ENCODE data around the gene HSPA4.
"Not testable (repeated sequence)": the region's sequence is repeated elsewhere in the genome, so short reads cannot be mapped to it uniquely, and the experiment has no call there.

The HSPA4 gene

GRCh38 chr5:133051542-133052316 lies at the start of gene HSPA4:
TSS of gene HSPA4 (plus strand) at chr5:133052013. CDS start at chr5:133052251, 238 bp downstream.
- DNase-seq (ENCODE audit: low read depth, low spot score) = peak; percentile 86
- ChIA-PET POLR2A (interaction anchor here (0.5 to 1.8 kb wide), 7 partner anchors 13 to 89 kb away, joined by 3 to 5 read pairs (median 4); partner anchors contain the start of genes AFF4 and ZCCHC10), CTCF (interaction anchor here (0.6 to 0.8 kb wide), 2 partner anchors 11 to 232 kb away, joined by 3 read pairs; no protein-coding TSS in a partner anchor)
- peak within 1 kb of the TSS; percentile 97 for H3K4me3 ChIP-seq (ENCODE audit: low read depth, low read length)
- TF ChIP-seq CTCF (IDR thresholded peaks at IDR 0.05; ENCODE audit: insufficient read depth, low read length, missing control alignments) = no peak

GRCh38 chr5:133006653-133007052 lies 45.2 kb upstream of the HSPA4 start:
- ChIA-PET CTCF (no interaction called here), POLR2A (interaction anchor here (0.6 kb wide), 2 partner anchors 45 to 46 kb away, joined by 3 to 5 read pairs; partner anchors contain the start of gene HSPA4)
- no peak for DNase-seq (ENCODE audit: low read depth, low spot score)

GRCh38 chr5:133008455-133008854 lies 43.4 kb upstream of the HSPA4 start:
- H3K4me3 ChIP-seq (ENCODE audit: low read depth, low read length); DNase-seq (ENCODE audit: low read depth, low spot score); POLR2A ChIA-PET: not testable (repeated sequence)
- CTCF ChIA-PET = interaction anchor here (1.0 kb wide), 1 partner anchor 15 kb away, joined by 3 read pairs; no protein-coding TSS in a partner anchor

More at GRCh38 chr5:133006653-133007052, 45.2 kb upstream of the HSPA4 start:
- no peak for TF ChIP-seq CTCF (IDR thresholded peaks at IDR 0.05; ENCODE audit: insufficient read depth, low read length, missing control alignments)
- no peak overlapping the region for H3K4me3 ChIP-seq (ENCODE audit: low read depth, low read length)

GRCh38 chr5:133015466-133015865 lies 36.3 kb upstream of the HSPA4 start:
- POLR2A ChIA-PET = no interaction called here
- CTCF ChIA-PET = no interaction called here
- no peak for DNase-seq (ENCODE audit: low read depth, low spot score)

DNA sequence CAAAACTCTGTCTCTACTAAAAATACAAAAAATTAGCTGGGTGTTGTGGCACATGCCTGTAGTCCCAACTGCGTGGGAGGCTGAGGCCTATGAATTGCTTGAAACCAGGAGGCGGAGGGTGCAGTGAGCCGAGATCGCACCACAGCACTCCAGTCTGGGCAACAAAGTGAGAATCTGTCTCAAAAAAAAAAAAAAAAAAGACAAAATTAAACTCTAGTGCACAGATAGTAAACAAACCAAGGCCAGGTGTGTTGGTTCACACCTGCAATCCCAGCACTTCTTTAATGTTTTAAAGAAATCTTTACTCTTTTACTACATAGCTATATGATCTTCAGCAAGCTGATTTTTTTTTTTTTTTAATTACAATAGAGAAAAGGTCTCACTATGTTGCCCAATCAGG lies 33.8 kb upstream of the HSPA4 start:
- POLR2A ChIA-PET = no interaction called here
- DNase-seq (ENCODE audit: low read depth, low spot score) = no peak
- H3K4me3 ChIP-seq (ENCODE audit: low read depth, low read length) = no peak overlapping the region
- CTCF ChIA-PET = no interaction called here
- no peak for TF ChIP-seq CTCF (IDR thresholded peaks at IDR 0.05; ENCODE audit: insufficient read depth, low read length, missing control alignments)

More at GRCh38 chr5:133015466-133015865, 36.3 kb upstream of the HSPA4 start:
- no peak overlapping the region for H3K4me3 ChIP-seq (ENCODE audit: low read depth, low read length)
- TF ChIP-seq CTCF (IDR thresholded peaks at IDR 0.05; ENCODE audit: insufficient read depth, low read length, missing control alignments) = no peak

DNA sequence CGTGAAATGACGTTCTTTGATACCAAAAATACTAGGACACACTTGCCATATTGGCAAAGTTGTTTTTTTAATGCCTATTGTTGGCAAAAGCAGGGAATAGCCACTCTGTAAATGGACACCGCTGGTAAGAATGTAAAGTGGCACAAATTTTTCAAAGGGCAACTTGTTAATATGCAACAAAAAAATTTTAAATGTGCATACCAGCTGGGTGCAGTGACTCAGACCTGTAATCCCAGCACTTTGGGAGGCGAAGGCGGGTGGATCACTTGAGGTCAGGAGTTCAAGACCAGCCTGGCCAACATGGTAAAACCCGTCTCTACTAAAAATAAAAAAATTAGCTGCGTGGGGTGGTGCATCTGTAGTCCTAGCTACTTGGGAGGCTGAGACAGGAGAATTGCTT lies 32.3 kb upstream of the HSPA4 start:
- DNase-seq (ENCODE audit: low read depth, low spot score); CTCF ChIA-PET; H3K4me3 ChIP-seq (ENCODE audit: low read depth, low read length); POLR2A ChIA-PET: not testable (repeated sequence)

DNA sequence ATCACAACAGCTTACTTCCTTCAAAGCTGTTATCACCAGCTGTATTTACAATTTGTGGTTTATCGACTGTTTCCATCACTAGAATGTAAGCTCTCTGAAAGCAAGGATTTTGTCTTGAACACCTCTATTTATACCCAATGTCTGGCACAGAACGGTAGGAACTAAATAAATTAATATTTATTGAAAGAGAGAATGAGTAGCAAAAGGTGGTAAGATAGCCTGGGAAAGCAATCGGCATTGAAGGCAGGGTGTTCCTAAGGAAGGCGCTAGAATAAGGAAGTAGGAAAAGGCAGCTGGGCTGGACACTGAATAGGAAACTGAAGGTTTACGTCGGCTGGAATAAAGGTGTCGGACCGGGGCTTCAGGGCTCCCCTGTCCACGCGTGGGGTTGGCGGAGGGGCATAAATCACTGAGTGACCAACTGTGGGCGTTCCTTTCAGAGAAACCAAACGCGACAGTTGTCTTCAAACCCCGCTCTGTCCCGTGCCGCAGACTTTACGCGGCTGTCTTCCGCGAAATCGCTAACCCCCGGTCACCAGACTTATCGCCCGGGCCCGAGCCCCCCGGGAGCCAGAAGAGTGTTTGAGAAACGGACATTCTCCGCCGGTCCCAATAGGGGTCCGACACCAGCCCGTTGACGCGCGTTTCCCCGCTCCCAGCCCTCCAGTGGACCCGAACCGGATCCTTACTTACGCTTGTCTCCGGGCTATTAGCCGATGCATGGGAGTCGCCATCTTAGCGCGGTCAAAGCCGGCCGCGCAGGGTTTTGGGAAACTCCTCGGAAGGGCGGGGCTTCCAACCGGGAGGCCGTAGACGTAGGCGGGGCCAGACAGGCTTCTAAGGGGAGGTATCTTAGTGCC lies 25.8 kb upstream of the HSPA4 start, which contains the start of gene ZCCHC10:
ZCCHC10 (minus strand) TSS at position 746 of the 860 bp plus-strand sequence; CDS start at position 734, 12 bp downstream.
- peak within 1 kb of the TSS; percentile 89 for H3K4me3 ChIP-seq (ENCODE audit: low read depth, low read length)
- ChIA-PET CTCF (interaction anchor here (0.6 kb wide), 1 partner anchor 85 kb away, joined by 3 read pairs; no protein-coding TSS in a partner anchor), POLR2A (interaction anchor here (1.2 kb wide), 1 partner anchor 25 kb away, joined by 3 read pairs; the partner anchor contains the start of gene HSPA4)
- peak; percentile 51 for DNase-seq (ENCODE audit: low read depth, low spot score)
- TF ChIP-seq CTCF (IDR thresholded peaks at IDR 0.05; ENCODE audit: insufficient read depth, low read length, missing control alignments) = no peak
